GM18951 (cell line): ENCODE results near the gene BASP1.
"Not testable (repeated sequence)": the region's sequence is repeated elsewhere in the genome, so short reads cannot be mapped to it uniquely, and the experiment has no call there.

Experiments
- POLR2A ChIP-seq: IDR thresholded peaks from 4 replicates; pipeline ENCODE4 v1.6.1; 2011; ENCODE audit warnings: mild to moderate bottlenecking; ENCODE audit not compliant: insufficient read length, insufficient read depth; ENCODE audit errors: extremely low read depth
- in situ Hi-C: fragments of 300-500 bp; cut with MboI; formaldehyde crosslinking; loops from one replicate; pipeline ENCODE4 v1.12.0; 2022; ENCODE audit warnings: low sequenced_read_pairs, mixed read lengths, inconsistent platforms; ENCODE audit not compliant: unreplicated experiment

The BASP1 gene

DNA sequence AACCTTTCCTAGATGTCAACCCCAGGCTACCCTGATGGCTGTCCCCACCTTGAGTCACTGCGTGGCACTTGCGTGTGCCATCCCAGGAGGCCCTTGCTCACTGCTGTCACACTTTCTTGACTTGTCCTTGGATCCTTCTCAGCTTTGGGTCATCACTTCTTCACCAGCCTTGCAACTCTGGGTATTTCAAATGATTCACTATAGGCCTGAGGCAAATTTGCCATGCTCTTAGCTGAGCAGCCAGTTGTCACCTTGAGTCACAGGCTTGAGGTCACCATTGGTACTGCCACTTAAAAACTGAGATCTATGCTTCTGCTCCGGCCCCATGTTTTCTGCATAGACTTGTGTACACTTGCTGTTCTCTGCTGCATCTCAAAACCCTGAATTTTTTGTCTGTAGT lies 84.7 kb downstream of the BASP1 start:
- in situ Hi-C loops: no loop called here
- TF ChIP-seq POLR2A: no peak

DNA sequence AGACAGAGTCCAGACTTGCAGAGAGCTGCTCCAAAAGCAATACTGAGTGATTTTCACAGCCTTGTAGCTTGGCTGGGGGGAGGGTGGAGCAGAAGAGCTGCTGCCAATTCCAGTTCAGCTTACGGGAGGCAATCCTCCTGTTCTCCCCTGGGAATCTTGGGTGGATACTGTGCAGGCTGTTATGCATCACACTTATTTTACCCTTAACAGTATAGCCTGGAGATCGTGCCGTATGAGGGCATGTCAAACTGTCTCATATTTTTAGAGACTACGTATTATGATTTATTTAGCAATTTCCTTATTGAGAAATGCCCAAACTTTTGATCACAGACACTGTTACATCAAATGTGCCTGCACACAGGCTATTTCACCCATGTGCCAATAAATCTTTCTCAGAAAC lies 85.2 kb downstream of the BASP1 start:
- no peak for TF ChIP-seq POLR2A
- in situ Hi-C loops: no loop called here

DNA sequence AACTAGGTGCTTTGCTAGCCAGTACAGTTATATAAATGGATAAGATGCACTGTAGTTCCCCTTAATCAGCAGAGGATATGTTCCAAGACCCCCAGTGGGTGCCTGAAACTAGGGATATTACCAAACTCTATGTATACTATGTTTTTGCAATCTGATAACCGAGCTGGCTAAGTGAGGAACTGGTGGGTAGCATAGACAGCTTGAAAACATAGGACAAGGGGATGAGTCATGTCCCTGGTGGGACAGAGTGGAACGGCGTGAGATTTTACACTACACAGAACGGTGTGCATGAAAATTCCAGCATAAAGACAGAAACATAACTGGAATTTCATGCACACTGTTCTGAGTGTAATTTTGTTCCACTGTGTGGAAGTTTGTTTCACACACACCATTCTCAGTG lies 86.9 kb downstream of the BASP1 start:
- in situ Hi-C loops: no loop called here
- no peak for TF ChIP-seq POLR2A

DNA sequence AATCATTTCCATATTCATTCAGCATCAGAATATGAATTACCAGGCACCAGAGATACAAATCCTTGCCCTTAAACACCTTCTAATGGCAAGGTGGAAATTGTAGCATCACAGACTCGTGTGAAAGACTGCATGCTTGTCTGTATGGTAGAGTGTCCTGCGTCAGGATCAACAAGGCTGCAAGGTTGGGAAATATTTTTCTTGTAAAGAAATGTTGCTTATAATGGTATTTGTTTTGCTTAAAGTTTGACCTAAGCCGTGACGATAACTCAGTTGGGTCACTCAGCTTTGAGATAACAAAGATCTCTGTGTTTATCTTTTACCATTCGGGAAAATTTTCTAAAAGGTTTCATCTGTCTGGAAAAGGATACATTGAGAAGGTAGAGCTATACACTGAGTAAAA lies 87.6 kb downstream of the BASP1 start:
- TF ChIP-seq POLR2A: no peak
- in situ Hi-C loops: no loop called here

DNA sequence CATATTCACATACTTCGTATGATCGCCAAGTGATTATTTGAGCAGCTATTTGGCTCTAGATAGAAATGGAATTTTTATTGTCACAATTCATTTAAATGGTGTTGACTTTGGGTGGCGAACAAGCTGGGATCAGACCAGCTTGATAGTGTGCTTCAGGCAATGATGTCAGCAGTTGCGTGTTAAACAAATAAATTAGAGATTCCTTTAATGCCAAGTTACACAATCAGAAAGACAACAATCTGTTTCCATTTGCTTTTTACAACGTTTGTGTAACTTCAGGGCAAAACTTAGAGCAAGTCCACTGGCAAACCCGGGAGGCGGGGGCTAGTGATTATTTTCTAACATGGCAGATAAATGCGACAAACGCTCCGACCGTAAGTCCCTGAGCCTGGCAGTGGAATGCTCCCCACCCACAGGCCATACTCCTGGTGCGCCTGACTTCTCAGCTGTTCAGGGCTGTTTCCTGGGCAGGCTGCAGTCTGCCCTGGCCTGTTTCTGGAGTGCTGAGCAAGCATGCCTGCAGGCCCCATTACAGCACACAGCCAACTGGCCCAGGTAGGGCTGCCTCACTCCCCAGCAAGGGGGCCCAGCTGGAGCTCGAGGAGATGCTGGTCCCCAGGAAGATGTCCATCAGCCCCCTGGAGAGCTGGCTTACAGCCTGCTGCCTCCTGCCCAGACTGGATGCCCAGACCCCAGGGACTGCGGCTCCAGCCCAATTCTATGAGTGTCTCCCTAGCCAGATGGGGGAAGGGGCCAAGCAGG lies 88.7 kb downstream of the BASP1 start:
- no peak for TF ChIP-seq POLR2A

DNA sequence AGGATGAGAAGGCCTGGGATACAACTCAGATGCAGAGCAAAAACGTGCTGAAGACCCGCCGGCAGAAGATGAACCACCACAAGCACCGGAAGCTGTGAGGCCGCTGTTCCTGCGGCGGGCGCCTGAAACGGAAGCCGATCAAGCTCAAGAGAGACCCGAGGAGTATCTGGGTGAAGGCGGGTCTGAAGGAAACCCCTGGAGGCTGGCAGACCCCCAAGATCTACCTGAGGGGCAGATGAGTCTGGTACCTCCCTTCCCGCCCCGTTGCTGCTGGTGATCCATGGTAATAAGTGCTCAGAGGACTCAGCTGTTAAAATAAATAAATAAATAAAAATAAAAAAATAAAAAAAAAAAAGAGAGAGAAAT lies 89.3 kb downstream of the BASP1 start:
- in situ Hi-C loops: no loop called here

More for the DNA sequence above, 88.7 kb downstream of the BASP1 start:
- in situ Hi-C loops: no loop called here

DNA sequence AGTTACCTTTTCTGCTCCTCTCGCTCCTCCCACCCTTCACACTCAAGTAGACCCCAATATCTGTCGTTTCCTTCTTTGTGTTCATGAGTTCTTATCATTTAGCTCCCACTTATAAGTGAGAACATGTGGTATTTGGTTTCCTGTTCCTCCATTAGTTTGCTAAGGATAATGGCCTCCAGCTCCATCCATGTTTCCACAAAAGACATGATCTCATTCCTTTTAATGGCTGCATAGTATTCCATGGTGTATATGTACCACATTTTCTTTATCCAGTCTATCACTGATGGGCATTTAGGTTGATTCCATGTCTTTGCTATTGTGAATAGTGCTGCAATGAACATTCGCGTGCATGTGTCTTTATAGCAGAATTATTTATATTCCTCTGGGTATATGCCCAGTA lies 90.0 kb downstream of the BASP1 start:
- in situ Hi-C loops: not testable (repeated sequence)

More for the DNA sequence above, 89.3 kb downstream of the BASP1 start:
- no peak for TF ChIP-seq POLR2A

DNA sequence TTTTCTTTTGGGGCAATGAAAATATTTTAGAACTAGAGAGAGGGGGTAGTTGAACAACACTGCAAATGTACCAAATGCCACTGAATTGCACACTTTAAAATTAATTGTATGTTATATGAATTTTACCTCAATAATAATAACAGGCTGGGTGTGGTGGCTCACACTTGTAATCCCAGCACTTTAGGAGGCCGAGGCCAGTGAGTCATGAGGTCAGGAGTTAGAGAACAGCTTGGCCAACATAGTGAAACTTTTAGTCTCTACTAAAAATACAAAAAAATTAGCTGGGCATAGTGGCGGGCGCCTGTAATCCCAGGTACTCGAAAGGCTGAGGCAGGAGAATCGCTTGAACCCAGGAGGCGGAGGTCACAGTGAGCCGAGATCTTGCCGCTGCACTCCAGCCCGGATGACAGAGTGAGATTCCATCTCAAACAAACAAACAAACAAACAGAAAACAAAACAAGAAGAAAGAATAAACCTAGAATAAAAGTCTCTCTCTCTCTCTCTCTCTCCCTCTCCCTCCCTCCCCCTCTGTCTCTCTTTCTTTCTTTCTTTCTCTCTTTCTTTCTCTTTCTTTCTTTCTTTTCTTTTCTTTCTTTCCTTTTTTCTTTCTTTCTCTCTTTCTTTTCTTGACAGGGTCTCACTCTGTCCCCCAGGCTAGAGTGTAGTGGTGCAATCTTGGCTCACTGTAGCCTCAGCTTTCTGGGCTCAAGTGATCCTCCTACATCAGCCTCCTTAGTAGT lies 91.1 kb downstream of the BASP1 start:
- no peak for TF ChIP-seq POLR2A
- in situ Hi-C loops: no loop called here

DNA sequence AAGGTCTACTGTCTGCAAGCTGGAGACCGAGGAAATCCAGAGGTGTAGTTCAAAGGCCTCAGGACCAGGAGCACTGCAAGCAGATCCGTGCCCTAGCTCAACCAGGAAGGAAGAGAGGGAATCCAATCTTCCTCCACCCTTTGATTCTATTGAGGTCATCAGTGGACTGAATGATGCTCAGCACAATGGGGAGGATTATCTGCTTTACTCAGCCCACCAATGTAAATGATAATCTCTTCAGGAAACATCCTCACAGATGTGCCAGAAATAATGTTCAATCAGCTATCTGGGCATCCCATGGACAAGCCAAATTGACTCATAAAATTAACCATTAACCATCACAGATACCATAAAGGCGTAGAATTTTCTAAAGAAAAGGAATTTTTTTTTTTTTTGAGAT lies 92.0 kb downstream of the BASP1 start:
- no peak for TF ChIP-seq POLR2A
- in situ Hi-C loops: no loop called here

DNA sequence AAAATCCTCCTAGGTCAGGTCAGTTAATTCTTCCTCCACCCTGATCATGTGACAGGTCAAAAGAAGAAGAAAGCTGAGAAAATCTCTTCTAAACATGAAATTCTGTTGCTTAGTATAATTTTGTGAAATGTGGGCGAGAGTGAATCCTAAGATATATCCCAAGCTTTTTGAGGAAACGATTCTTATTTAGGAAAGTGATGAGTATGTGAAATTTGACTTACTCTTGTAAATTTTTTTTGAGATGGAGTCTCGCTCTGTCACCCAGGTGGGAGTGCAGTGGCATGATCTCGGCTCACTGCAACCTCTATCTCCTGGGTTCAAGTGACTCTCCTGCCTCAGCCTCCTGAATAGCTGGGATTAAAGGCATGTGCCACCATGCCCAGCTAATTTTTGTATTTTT lies 93.1 kb downstream of the BASP1 start:
- in situ Hi-C loops: not testable (repeated sequence)

DNA sequence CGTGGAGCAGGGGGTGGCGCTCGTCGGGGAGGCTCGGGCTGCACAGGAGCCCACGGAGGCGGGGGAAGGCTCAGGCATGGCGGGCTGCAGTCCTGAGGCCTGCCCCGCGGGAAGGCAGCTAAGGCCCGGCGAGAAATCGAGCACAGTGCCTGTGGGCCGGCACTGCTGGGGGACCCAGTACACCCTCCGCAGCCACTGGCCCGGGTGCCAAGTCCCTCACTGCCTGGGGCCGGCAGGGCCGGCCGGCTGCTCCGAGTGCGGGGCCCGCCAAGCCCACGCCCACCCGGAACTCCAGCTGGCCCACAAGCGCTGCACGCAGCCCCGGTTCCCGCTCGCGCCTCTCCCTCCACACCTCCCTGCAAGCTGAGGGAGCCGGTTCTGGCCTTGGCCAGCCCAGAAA lies 94.4 kb downstream of the BASP1 start:
- in situ Hi-C loops: not testable (repeated sequence)

DNA sequence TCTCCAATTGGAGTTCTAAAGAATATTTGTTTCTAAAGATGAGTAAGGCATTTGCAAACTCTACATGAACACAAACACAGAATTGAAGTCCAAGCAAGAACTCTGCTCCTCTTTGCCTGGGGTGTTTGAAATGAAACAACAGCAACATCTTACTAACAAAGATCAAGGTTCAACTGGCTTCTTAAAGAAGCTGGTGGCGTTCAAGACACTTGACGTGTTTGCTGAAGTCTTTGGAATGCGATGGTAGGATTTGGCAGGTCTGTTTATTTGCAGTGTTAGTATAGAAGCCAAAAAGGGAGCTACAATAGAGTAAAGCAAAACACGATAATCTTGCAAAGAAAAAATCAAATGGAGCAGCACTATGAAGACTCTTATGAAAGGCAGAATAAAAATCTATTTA lies 94.9 kb downstream of the BASP1 start:
- in situ Hi-C loops: no loop called here
- no peak for TF ChIP-seq POLR2A

DNA sequence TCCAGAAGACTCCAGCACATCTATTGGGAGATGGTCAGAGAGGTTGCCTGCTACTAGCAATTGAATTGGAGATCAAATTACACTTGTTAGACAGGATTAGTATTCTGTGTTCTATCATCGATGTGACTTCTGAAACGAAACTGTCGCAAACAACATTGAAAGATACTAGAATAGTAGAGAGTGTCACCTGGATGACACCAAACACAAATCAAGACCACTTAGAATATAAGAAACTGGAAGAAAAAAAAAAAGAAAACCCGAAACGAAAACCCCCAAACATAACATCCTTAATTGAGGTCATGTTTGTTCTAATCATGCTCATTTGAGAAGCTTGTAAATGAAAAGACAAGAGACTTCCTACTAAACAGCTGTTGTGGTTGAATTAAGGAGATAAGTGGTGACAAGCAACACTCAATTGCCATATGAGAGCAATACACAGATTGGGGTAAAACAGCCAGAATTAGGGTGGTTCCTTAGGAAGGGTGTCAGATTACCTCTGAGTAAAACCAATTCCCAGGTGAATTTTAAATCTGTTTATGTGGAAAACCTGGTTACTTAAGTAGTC lies 97.6 kb downstream of the BASP1 start:
- no peak for TF ChIP-seq POLR2A
- in situ Hi-C loops: no loop called here

DNA sequence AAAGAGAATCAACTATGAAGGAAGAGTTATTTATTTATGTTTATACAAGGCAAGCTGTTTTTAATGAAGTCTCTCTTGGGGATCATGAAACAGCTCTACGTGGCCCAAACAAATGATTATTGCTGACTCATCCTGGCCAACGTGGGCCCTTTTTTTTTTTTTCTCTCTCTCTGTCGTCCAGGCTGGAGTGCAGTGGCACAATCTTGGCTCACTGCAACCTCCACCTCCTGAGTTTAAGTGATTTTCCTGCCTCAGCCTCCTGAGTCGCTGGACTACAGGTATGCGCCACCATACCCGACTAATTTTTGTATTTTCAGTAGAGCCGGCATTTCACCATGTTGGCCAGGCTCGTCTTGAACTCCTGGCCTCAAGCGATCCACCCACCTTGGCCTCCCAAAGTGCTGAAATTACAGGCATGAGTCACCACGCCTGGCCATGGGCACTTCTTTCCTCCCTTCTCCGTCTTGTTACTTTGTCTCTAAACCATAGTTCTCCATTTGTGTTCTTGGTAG lies 98.3 kb downstream of the BASP1 start:
- TF ChIP-seq POLR2A: no peak
- in situ Hi-C loops: no loop called here
